MM.1S (cell line): ENCODE results near the gene SQSTM1.

Source experiments
- CTCF ChIP-seq: fragments of 300-600 bp; sonication (generic); IDR thresholded peaks from 2 replicates; pipeline ENCODE4 v1.5.1; 2016; ENCODE audit warnings: antibody characterized with exemption, low read length, mixed read lengths
- EZH2 ChIP-seq: fragments of 300-600 bp; sonication (generic); optimal IDR thresholded peaks from 2 replicates; pipeline ENCODE3; 2017; ENCODE audit warnings: low read depth, mild to moderate bottlenecking, antibody characterized with exemption, low read length, mixed read lengths
- EZH2phosphoT487 ChIP-seq: fragments of 300-600 bp; sonication (generic); IDR thresholded peaks from 2 replicates; pipeline ENCODE4 v1.6.1; 2018; ENCODE audit warnings: antibody characterized with exemption, low read length

- TF ChIP-seq CTCF: no peak
- TF ChIP-seq EZH2: no peak
- no peak for TF ChIP-seq EZH2phosphoT487
These were observed 32.4 kb upstream of the SQSTM1 start for GRCh38 chr5:179788193-179788854.
